K562 (cell line): ENCODE results near the gene MRPL2. TPM values are rescaled to one million over a fixed set of nuclear protein-coding genes. Genes with fewer than 3 reads are reported as not detected.

Experiments
- CBFA2T3 ChIP-seq: fragments of 450-650 bp; IDR thresholded peaks from 2 replicates; pipeline ENCODE4 v1.6.1; 2017
- CBX2 ChIP-seq: fragments of 200-600 bp; sonication (generic); IDR thresholded peaks from one replicate; pipeline ENCODE4 v1.6.1; 2012; ENCODE audit warnings: mild to moderate bottlenecking, low read length, inconsistent platforms; ENCODE audit not compliant: insufficient read depth, poor library complexity, severe bottlenecking
- DIDO1 ChIP-seq: fragments of 450-650 bp; IDR thresholded peaks from 2 replicates; pipeline ENCODE4 v1.6.1; 2016; ENCODE audit warnings: low read depth, missing biosample characterization, missing genetic modification characterization
- ELF2 ChIP-seq: fragments of 250-450 bp; sonication (Bioruptor Pico); IDR thresholded peaks from 2 replicates; pipeline ENCODE4 v1.5.0; 2021; ENCODE audit warnings: mild to moderate bottlenecking
- KLF13 ChIP-seq: fragments of 450-650 bp; IDR thresholded peaks from 2 replicates; pipeline ENCODE4 v1.6.1; 2016; ENCODE audit warnings: missing genetic modification characterization, low read depth, mild to moderate bottlenecking, missing compliant biosample characterization, moderate library complexity, borderline replicate concordance
- MLLT1 ChIP-seq, 2 experiments: fragments of 450-650 bp; IDR thresholded peaks; 2 replicates each; pipeline ENCODE4 v1.6.1; 2016
- MTF1 ChIP-seq: fragments of 250-450 bp; sonication (Bioruptor Pico); IDR thresholded peaks from 2 replicates; pipeline ENCODE4 v1.9.0; 2021; ENCODE audit warnings: moderate library complexity, mild to moderate bottlenecking, inconsistent platforms, borderline replicate concordance
- NFYB ChIP-seq: IDR thresholded peaks from 2 replicates; pipeline ENCODE4 v1.6.1; 2011; ENCODE audit warnings: mild to moderate bottlenecking, moderate library complexity; ENCODE audit not compliant: insufficient read length; ENCODE audit errors: extremely low read depth
- POLR2G ChIP-seq: fragments of 200-400 bp; formaldehyde crosslinking; IDR thresholded peaks from 2 replicates; pipeline ENCODE4 v1.6.1; 2017; ENCODE audit warnings: low read depth, mild to moderate bottlenecking, antibody characterized with exemption, low read length, moderate library complexity
- RFX7 ChIP-seq: fragments of 250-450 bp; sonication (Bioruptor Pico); IDR thresholded peaks from 2 replicates; pipeline ENCODE4 v1.5.1; 2021; ENCODE audit warnings: mild to moderate bottlenecking
- SAP30 ChIP-seq: fragments of 200-600 bp; sonication (generic); IDR thresholded peaks from 2 replicates; pipeline ENCODE4 v1.6.1; 2012; ENCODE audit warnings: borderline replicate concordance, low read depth, mild to moderate bottlenecking, moderate library complexity, low read length, control low read depth, inconsistent platforms; ENCODE audit not compliant: insufficient read depth, poor library complexity, severe bottlenecking
- THRAP3 ChIP-seq: fragments of 450-650 bp; IDR thresholded peaks from 2 replicates; pipeline ENCODE4 v1.6.1; 2016; ENCODE audit warnings: mild to moderate bottlenecking, inconsistent platforms, borderline replicate concordance
- ZNF354B ChIP-seq: fragments of 250-450 bp; sonication (Bioruptor Pico); IDR thresholded peaks from 2 replicates; pipeline ENCODE4 v1.4.0; 2020
- ZNF384 ChIP-seq: IDR thresholded peaks from 2 replicates; pipeline ENCODE4 v1.6.1; 2012; ENCODE audit warnings: low read depth, low read length, improper control_type of control experiment
- ZNF584 ChIP-seq: fragments of 200-800 bp; sonication (Bioruptor generic); IDR thresholded peaks from 2 replicates; pipeline ENCODE4 v1.6.1; 2016; ENCODE audit warnings: low read depth, mild to moderate bottlenecking, missing genetic modification characterization, missing compliant biosample characterization
- polyA plus RNA-seq, 8 experiments: library from polyadenylated mRNA; depleted of rRNA in 4 of 8; stranded (reverse) in 5 of 8; unstranded in 3 of 8; fragments of >200 nt; fragmentation: Nextera tagmentation in 2 of 8; fragmentation: Illumina TruSeq in 1 of 8; extraction: Ambion mirVana in 2 of 8; extraction: Trizol in 1 of 8; gene quantifications; 2 replicates each; pipeline versions ENCODE4 v1.2.1 to v1.2.3, GENCODE V29; 2011 to 2014; ENCODE audit warnings: inconsistent platforms in 1 of 8, missing spikeins in 1 of 8
- total RNA-seq, 7 experiments: library from RNA; depleted of rRNA in 6 of 7; stranded (reverse); fragments of >200 nt in 6 of 7; fragmentation: Illumina TruSeq in 2 of 7; extraction: Trizol in 2 of 7; gene quantifications; 2 replicates each; pipeline versions ENCODE4 v1.2.1 to v1.2.3, GENCODE V29; 2011 to 2021; ENCODE audit warnings: low replicate concordance in 1 of 7
- TF ChIP-seq, protein P1 (sequence below): fragments of 450-650 bp; IDR thresholded peaks from 2 replicates; pipeline ENCODE4 v1.7.1; 2018; ENCODE audit warnings: mild to moderate bottlenecking, low read depth; ENCODE audit not compliant: partially characterized antibody
- TF ChIP-seq, protein P2 (sequence below), 2 experiments: fragments of 150-350 bp in 1 of 2; IDR thresholded peaks; 2 replicates each; pipeline ENCODE4 v1.6.1; 2012 to 2016; ENCODE audit warnings: low read depth in 2 of 2, low read length in 2 of 2, mild to moderate bottlenecking in 1 of 2, moderate library complexity in 1 of 2
- TF ChIP-seq, protein P3 (sequence below): fragments of 450-650 bp; conservative IDR thresholded peaks from 2 replicates; pipeline ENCODE4 v1.6.1; 2016; ENCODE audit warnings: missing genetic modification characterization, low read depth, mild to moderate bottlenecking, control low read depth, missing compliant biosample characterization

Gene MRPL2
- total and polyA plus RNA-seq, 9 of the 15 experiments (the other 6 are each of a cell fraction or from before 2014, with no cell fraction given), result 63.1 to 262 (median 121) TPM

- TF ChIP-seq, protein P1, sequence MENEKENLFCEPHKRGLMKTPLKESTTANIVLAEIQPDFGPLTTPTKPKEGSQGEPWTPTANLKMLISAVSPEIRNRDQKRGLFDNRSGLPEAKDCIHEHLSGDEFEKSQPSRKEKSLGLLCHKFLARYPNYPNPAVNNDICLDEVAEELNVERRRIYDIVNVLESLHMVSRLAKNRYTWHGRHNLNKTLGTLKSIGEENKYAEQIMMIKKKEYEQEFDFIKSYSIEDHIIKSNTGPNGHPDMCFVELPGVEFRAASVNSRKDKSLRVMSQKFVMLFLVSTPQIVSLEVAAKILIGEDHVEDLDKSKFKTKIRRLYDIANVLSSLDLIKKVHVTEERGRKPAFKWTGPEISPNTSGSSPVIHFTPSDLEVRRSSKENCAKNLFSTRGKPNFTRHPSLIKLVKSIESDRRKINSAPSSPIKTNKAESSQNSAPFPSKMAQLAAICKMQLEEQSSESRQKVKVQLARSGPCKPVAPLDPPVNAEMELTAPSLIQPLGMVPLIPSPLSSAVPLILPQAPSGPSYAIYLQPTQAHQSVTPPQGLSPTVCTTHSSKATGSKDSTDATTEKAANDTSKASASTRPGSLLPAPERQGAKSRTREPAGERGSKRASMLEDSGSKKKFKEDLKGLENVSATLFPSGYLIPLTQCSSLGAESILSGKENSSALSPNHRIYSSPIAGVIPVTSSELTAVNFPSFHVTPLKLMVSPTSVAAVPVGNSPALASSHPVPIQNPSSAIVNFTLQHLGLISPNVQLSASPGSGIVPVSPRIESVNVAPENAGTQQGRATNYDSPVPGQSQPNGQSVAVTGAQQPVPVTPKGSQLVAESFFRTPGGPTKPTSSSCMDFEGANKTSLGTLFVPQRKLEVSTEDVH, result peak; percentile 87
- TF ChIP-seq NFYB (no peak), KLF13 (no peak), MTF1 (no peak), DIDO1 (tag) (peak; percentile 68; the same call in 1 of the 2 replicates), POLR2G (peak; percentile 91), SAP30 (peak; percentile 79), THRAP3 (no peak), RFX7 (no peak), MLLT1 (IDR thresholded peaks at IDR 0.05) (no peak), ZNF584 (CRISPR knock-in tag) (no peak), ELF2 (CRISPR knock-in tag) (no peak), ZNF354B (CRISPR knock-in tag) (no peak), ZNF384 (no peak), CBX2 (no peak), CBFA2T3 (no peak; the same call in 1 of the 2 replicates)
- TF ChIP-seq, protein P2, sequence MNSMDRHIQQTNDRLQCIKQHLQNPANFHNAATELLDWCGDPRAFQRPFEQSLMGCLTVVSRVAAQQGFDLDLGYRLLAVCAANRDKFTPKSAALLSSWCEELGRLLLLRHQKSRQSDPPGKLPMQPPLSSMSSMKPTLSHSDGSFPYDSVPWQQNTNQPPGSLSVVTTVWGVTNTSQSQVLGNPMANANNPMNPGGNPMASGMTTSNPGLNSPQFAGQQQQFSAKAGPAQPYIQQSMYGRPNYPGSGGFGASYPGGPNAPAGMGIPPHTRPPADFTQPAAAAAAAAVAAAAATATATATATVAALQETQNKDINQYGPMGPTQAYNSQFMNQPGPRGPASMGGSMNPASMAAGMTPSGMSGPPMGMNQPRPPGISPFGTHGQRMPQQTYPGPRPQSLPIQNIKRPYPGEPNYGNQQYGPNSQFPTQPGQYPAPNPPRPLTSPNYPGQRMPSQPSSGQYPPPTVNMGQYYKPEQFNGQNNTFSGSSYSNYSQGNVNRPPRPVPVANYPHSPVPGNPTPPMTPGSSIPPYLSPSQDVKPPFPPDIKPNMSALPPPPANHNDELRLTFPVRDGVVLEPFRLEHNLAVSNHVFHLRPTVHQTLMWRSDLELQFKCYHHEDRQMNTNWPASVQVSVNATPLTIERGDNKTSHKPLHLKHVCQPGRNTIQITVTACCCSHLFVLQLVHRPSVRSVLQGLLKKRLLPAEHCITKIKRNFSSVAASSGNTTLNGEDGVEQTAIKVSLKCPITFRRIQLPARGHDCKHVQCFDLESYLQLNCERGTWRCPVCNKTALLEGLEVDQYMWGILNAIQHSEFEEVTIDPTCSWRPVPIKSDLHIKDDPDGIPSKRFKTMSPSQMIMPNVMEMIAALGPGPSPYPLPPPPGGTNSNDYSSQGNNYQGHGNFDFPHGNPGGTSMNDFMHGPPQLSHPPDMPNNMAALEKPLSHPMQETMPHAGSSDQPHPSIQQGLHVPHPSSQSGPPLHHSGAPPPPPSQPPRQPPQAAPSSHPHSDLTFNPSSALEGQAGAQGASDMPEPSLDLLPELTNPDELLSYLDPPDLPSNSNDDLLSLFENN (IDR thresholded peaks at IDR 0.05; ENCODE audit: low read depth in 2 of 2, low read length in 2 of 2), result no peak
- TF ChIP-seq, protein P3, sequence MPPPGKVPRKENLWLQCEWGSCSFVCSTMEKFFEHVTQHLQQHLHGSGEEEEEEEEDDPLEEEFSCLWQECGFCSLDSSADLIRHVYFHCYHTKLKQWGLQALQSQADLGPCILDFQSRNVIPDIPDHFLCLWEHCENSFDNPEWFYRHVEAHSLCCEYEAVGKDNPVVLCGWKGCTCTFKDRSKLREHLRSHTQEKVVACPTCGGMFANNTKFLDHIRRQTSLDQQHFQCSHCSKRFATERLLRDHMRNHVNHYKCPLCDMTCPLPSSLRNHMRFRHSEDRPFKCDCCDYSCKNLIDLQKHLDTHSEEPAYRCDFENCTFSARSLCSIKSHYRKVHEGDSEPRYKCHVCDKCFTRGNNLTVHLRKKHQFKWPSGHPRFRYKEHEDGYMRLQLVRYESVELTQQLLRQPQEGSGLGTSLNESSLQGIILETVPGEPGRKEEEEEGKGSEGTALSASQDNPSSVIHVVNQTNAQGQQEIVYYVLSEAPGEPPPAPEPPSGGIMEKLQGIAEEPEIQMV, result no peak
Measured at GRCh38 chr6:43013843-43014433, 45.3 kb downstream of the MRPL2 start, which contains the start of the genes KLHDC3 and MEA1 (continued).
